HL-60/S4 (cell line): ENCODE results near the gene TLE5.
"Not testable (repeated sequence)": the region's sequence is repeated elsewhere in the genome, so short reads cannot be mapped to it uniquely, and the experiment has no call there.

Source experiments
- in situ Hi-C: fragments of 300-500 bp; cut with MboI; formaldehyde crosslinking; loops from 2 replicates; pipeline ENCODE4 v1.14.3; 2022; ENCODE audit warnings: low sequenced_read_pairs

The TLE5 gene

GRCh38 chr19:3027981-3028304 is 34.4 kb downstream of the TLE5 start:
- in situ Hi-C loops, result no loop called here

DNA sequence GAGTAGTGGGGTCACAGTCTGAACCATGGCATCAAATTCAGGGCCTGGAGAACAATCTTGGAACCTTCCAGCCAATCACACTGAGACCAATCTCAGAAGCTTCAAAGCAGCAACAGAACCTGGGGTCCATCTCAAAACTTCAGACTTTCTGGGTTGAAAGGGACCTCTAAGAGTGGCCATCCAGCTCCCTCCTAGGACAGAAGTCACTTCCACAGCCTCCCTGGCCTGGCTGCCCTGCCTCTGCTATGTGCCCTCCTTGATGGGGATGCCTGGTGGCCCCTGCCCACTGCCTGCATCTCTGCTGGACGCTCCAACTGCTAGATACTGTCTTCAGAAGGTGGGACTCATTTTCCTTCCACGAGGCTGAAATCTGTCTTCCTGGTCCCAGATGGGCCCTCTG is 35.0 kb downstream of the TLE5 start:
- in situ Hi-C loops, result no loop called here

DNA sequence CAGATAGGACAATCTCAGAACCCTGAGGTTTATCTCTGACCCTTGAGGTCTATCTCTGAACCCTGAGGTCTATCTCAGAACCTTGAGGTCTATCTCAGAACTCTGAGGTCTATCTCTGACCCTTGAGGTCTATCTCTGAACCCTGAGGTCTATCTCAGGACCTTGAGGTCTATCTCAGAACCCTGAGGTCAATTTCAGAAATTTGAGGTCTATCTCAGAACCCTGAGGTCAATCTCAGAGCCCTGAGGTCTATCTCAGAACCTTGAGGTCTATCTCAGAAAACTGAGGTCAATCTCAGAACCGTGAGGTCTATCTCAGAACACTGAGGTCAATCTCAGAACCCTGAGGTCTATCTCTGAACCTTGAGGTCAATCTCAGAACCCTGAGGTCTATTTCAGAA is 35.5 kb downstream of the TLE5 start:
- in situ Hi-C loops, result no loop called here

DNA sequence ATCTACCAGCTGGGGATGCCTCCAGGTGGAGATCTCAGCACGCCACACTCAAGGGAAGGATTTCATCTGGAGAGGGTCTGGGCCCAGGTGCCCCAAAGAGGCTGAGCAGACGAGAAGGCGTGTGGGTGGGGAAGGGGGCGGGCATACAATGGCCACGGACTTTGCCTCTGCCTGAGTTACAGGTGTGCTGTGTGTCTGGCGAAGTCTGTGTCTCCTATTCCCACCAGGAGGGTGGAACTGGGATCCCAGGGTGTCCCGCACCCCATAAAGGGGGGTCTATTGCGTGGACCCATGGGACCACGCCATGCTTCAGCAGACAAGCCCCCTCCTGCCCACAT is 36.8 kb downstream of the TLE5 start:
- in situ Hi-C loops, result no loop called here

DNA sequence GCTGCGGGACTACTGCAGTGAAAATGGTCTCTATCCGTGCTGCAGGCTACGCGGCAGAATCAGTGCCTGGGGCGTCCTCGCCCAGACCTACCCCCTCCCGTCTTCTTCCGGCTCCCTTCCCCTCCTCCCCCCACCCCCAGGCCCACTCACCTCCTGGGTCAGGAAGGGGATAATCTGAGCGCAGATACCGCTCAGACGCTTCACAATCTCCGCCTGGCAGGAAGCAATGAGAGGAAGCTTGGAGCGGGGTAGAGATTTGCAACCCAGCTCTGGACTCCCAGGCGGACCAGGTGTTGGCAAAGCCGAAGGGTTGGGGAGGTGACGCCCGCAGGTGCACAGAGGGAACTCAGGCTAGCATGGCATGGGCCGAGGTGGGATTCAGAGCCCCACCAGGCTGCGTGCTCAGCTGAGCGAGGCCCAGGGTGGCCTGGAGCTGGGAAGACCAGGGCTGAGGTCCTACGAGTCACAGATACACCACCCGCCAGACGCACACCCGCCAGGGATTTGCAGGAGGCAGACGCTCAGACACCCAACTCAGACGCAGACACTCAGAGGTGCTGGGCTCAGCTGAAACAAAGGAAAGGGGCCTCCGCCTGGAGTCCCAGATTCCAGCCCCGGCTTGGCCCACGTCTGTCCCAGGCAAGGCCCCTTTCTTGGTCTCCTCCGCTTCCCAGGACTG is 37.3 kb downstream of the TLE5 start:
- in situ Hi-C loops, result no loop called here

DNA sequence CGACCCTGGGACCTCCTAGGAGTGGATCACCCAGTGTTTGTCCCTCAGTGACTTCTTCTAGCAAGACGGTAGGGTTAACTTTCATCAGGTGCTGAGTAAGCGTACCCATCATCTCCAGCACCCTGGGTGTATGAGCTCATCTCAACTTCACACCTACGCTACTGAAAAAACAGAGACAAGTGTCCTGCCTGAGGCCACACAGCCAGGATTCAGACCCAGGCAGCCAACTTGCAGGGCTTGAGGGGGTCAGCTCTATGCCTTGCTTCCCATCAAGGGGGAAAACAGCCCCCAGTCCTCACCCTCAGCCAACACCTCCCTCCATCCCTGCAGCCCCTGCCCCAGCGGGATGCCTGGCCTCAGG is 37.8 kb downstream of the TLE5 start:
- in situ Hi-C loops, result no loop called here

- in situ Hi-C loops, result no loop called here
Measured at GRCh38 chr19:3020321-3020960, 41.9 kb downstream of the TLE5 start.

DNA sequence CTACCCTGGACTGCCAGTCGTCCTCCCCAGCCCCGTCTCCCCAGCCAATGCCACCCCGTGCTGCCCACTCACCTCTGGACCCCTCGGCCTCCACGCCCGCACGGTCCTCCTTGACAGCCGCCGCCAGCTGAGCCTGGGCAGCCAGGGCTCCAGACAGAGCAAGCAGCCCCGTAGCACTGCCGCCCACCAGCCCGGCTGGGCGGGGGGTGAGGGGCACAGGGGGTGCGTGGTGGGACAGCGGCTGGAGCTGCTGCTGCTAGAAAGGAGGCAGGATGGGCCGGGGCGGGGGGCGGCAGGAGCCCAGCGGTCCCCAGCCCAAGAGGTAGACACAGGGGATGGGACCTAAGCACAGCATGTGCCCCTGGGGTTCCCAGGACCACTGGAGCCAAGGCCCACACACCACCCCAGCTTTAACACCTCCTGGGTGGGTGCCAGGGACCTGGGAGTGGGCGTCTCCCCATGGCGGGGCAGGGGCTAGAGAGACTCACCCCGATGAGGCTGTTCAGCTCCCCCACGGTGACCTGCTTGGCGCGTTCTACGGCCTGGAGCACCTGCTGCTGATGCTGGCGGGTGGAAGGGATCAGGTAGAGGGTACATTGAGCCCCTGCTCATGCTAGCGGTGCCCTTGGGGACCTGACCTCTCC is 43.0 kb downstream of the TLE5 start:
- in situ Hi-C loops, result no loop called here

GRCh38 chr19:3017923-3018322 is 44.4 kb downstream of the TLE5 start:
- in situ Hi-C loops, result no loop called here

DNA sequence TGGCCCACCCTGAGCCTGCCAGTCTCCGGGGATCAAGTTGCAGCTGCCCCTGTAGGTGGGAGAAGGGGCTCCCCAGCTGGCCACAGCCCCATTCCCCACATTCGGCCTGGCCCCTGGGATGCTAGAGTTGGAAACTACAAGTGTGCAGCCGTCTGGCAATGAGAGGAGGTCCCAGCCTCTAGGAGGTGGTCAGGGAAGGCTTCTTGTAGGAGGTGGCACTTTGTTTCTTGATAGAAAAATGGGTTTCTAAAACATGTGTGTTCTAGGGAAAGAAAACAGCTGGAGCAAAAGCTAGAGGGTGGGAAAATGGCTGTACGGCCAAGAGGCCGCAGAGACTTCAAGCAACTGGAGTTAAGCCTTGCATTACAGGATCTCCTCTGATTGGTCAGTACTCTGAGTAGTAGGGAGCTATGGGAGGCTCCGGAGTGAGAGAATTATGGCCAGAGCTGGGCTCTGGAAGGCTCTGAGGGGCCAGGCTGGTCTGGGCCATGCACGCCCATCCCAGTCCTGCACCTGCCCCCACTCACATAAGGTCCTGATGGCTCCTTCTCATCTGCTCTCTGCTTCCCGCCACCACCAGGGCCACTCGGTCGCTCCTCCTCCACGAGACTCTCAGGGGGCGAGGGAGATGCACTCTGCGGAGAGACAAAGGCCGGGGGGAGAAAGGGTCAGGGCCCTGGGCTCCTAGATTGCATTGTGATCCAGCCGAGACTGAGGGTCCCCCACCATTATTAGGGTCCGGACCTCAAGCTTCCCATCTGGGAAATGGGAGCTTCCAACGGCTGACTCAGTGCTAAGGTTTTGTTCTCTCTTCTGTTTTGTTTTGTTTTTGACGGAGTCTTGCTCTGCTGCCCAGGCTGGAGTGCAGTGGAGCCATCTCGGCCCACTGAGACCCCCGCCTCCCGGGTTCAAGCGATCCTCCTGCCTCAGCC is 46.9 kb downstream of the TLE5 start:
- in situ Hi-C loops, result no loop called here

GRCh38 chr19:3014135-3014534 is 48.2 kb downstream of the TLE5 start:
- in situ Hi-C loops, result no loop called here

DNA sequence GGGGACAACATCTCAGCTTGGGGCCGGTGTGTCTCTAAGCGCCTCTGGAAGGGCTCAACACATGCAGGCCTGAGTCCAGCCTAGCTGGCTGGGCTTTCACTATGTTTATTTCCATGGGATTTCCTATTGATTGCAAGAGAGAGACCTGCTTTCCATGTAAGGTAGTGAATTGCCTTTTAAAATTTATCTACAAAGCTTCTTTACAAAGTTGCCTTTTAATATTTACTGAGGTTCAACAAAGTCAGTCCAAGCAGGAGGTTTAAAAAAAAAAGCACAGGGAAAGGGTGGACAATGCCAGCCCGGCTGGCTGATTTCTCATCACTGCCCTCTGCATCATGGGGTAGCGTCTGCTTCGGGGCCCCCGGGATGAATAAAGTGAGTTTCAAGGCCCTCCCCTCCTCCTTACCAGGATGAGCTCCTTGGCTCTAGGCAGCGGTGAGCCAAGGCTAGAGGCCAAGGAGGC is 49.0 kb downstream of the TLE5 start:
- in situ Hi-C loops, result no loop called here

- in situ Hi-C loops, result no loop called here
Measured at GRCh38 chr19:3012621-3013262, 49.6 kb downstream of the TLE5 start.

DNA sequence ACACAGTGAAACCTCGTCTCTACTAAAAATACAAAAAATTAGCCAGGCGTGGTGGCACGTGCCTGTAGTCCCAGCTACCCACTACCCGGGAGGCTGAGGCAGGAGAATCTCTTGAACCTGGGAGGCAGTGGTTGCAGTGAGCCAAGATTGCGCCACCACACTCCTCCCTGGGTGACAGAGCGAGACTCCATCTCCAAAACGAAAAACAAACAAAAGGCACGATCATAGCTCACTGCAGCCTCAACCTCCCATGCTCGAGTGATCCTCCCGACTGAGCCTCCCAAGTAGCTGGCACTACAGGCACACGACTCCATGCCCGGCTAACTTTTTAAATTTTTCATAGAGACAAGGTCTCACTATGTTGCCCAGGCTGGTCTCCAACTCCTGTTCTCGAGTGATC is 50.2 kb downstream of the TLE5 start:
- in situ Hi-C loops, result not testable (repeated sequence)

- in situ Hi-C loops, result no loop called here
Measured at GRCh38 chr19:3010871-3011270, 51.4 kb downstream of the TLE5 start.

DNA sequence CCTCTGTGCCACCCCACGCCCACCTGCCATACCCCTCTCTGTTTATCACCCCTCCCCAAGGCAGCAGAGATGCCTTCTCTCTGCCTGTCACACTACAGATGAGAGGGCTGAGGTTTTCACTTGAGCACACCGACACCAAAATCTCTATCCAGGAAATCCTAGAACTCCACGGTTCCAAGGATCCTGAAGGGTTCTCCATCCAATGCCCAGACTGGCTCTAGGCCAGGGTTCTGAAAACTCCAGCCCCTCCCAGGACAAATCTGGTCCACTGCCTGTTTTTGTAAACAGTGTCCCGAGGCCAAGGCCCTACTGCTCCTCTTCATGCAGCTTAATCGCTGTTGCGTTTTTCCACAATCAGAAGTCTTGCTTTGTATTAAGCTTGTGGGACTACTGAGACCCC is 53.3 kb downstream of the TLE5 start:
- in situ Hi-C loops, result no loop called here

- in situ Hi-C loops, result no loop called here
Measured at GRCh38 chr19:3007975-3008374, 54.3 kb downstream of the TLE5 start.

DNA sequence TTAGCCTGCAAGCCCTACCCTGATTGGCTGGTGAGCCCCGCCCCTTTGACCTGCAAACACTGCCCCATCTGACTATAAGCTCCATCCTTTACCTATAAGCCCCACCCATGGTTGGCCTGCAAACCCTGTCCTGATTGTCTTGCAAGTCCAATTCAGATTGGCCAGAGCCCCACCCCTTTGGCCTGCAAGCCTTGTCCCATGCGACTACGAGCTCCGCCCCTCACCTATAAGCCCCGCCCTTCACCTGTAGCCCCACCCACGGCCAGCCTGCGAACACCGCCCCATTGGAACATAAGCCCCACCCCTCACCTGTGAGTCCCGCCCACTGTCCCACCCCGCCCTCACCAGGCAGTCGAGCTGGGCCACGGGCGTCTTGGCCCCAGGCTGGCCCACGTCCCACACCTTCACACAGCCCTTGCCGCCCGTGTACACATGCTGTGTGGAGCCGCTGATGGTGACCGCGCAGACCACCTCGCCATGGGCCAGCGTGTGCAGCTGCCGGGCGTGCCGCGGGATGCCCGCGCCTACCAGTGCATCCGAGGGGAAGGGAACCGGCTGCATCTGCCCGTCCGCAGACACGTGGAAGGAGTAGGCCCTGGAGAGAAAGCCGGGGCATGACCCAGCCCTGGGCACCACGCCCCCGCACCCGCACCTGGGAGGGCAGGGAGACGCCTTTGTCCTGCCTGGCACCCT is 56.1 kb downstream of the TLE5 start:
- in situ Hi-C loops, result no loop called here

GRCh38 chr19:3005345-3005744 is 57.0 kb downstream of the TLE5 start:
- in situ Hi-C loops, result no loop called here

- in situ Hi-C loops, result no loop called here
Measured at GRCh38 chr19:3004522-3004921, 57.8 kb downstream of the TLE5 start.

- in situ Hi-C loops, result no loop called here
Measured at GRCh38 chr19:3003046-3003445, 59.2 kb downstream of the TLE5 start.
